Testis (tissue), 3 donors: ENCODE measurements around the gene COX19. TPM values are rescaled to one million over a fixed set of nuclear protein-coding genes. Genes with fewer than 3 reads are reported as not detected.

Source experiments
- DNase-seq: peaks from one replicate; pipeline ENCODE4 v3.0.0-alpha.2; 2019
- H3K27ac ChIP-seq, 2 donors: fragments of 200-600 bp; sonication (generic); one replicate each; pipeline ENCODE4 v1.5.1; 2019
- H3K27me3 ChIP-seq: fragments of 200-600 bp; sonication (generic); one replicate; pipeline ENCODE4 v1.5.1; 2019
- H3K36me3 ChIP-seq: fragments of 200-600 bp; sonication (generic); one replicate; pipeline ENCODE4 v1.5.1; 2017; ENCODE audit warnings: low read depth; ENCODE audit errors: missing control alignments
- H3K4me1 ChIP-seq: fragments of 200-600 bp; sonication (generic); one replicate; pipeline ENCODE4 v1.5.1; 2019
- H3K4me3 ChIP-seq, 2 donors: fragments of 200-600 bp; sonication (generic); one replicate each; pipeline ENCODE4 v1.5.1; 2017 to 2019
- H3K9me3 ChIP-seq: fragments of 200-600 bp; sonication (generic); one replicate; pipeline ENCODE4 v1.5.1; 2017
- CTCF ChIP-seq, 3 experiments: fragments of 450-650 bp in 2 of 3; fragments of 200-600 bp in 1 of 3; sonication (generic) in 1 of 3; IDR thresholded peaks; one replicate each; pipeline ENCODE4 v1.5.1; 2016 to 2019; ENCODE audit warnings: antibody characterized with exemption in 3 of 3, mild to moderate bottlenecking in 2 of 3, moderate library complexity in 1 of 3
- POLR2A ChIP-seq: fragments of 450-650 bp; IDR thresholded peaks from one replicate; pipeline ENCODE4 v1.6.1; 2017; ENCODE audit warnings: antibody characterized with exemption, mild to moderate bottlenecking, moderate library complexity
- WGBS, 2 donors: methylation state at CpG; one replicate each; pipeline ENCODE4 v1.1.5; 2018; 5-methylcytosine and 5-hydroxymethylcytosine counted together
- intact Hi-C: fragments of 100-400 bp; cut with DNase I; formaldehyde crosslinking; loops from one replicate; pipeline ENCODE4 v1.15.1; 2023; ENCODE audit warnings: low total_unique reads
- polyA plus RNA-seq: library from polyadenylated mRNA; stranded (reverse); fragments of 350-450 nt; fragmentation: Illumina TruSeq; extraction: RNeasy Lipid Tissue Mini Kit (QIAGEN cat#74804); gene quantifications from one replicate; pipeline ENCODE4 v1.2.3, GENCODE V29; 2014; ENCODE audit warnings: low read depth, low replicate concordance; ENCODE audit not compliant: insufficient read depth
- total RNA-seq, 2 donors: library from RNA; depleted of rRNA; stranded (reverse); fragments of >200 nt; gene quantifications; one replicate each; pipeline ENCODE4 v1.2.3, GENCODE V29; 2016

COX19 gene
- total and polyA plus RNA-seq, 3 donors from 2014 or later: 8.8 to 23.5 (median 21.6) TPM

- intact Hi-C loops: no loop called here
- Histone ChIP-seq H3K27me3 (no peaks in the 10 kb centered on the region), H3K4me1 (peaks cover 28% of the 10 kb centered on the region), H3K9me3 (no peaks in the 10 kb centered on the region), H3K36me3 (no peaks in the 10 kb centered on the region), H3K27ac (no peak overlapping the region), H3K4me3 (no peak overlapping the region)
- DNase-seq: no peak
- TF ChIP-seq POLR2A (no peak), CTCF (IDR thresholded peaks at IDR 0.05) (no peak)
- WGBS, 2 donors: 92 to 95% methylated on average over 7 to 12 of the region's 19 CpGs
Measured at GRCh38 chr7:981793-982510, 6.6 kb upstream of the COX19 start.

- Histone ChIP-seq H3K4me3 (no peak overlapping the region), H3K27me3 (no peaks in the 10 kb centered on the region), H3K9me3 (no peaks in the 10 kb centered on the region), H3K27ac (no peak overlapping the region), H3K4me1 (peaks cover 15% of the 10 kb centered on the region), H3K36me3 (no peaks in the 10 kb centered on the region)
- no peak for TF ChIP-seq POLR2A
- no peak for TF ChIP-seq CTCF (IDR thresholded peaks at IDR 0.05)
- intact Hi-C loops: no loop called here
- WGBS, 2 donors: 65 to 70% methylated on average over 13 to 15 of the region's 15 CpGs
- peak; percentile 84 for DNase-seq
Measured at GRCh38 chr7:979886-980571, 4.7 kb upstream of the COX19 start.

GRCh38 chr7:979151-979550 lies 3.8 kb upstream of the COX19 start:
- WGBS, 2 donors: 85 to 89% methylated on average over 16 of the region's 16 CpGs
- H3K4me3 ChIP-seq: no peak overlapping the region
- DNase-seq: no peak
- H3K27ac ChIP-seq: no peak overlapping the region
- H3K9me3 ChIP-seq: no peaks in the 10 kb centered on the region
- no peaks in the 10 kb centered on the region for H3K27me3 ChIP-seq
- H3K4me1 ChIP-seq: peaks cover 19% of the 10 kb centered on the region
- H3K36me3 ChIP-seq: no peaks in the 10 kb centered on the region
- intact Hi-C loops: no loop called here
- TF ChIP-seq POLR2A (no peak), CTCF (IDR thresholded peaks at IDR 0.05) (no peak)

GRCh38 chr7:978416-979091 lies 3.2 kb upstream of the COX19 start:
- Histone ChIP-seq H3K4me1 (peaks cover 24% of the 10 kb centered on the region), H3K27ac (no peak overlapping the region), H3K36me3 (no peaks in the 10 kb centered on the region), H3K4me3 (no peak overlapping the region), H3K27me3 (no peaks in the 10 kb centered on the region), H3K9me3 (no peaks in the 10 kb centered on the region)
- 91% methylated on average over 20 to 24 of the region's 24 CpGs for WGBS, 2 donors
- intact Hi-C loops: no loop called here
- no peak for DNase-seq
- TF ChIP-seq POLR2A: no peak
- no peak for TF ChIP-seq CTCF (IDR thresholded peaks at IDR 0.05)
